Spleen (tissue), 7 donors: ENCODE results near the gene MICALL2.

Experiments used
- POLR2A ChIP-seq, 3 donors: fragments of 450-650 bp; IDR thresholded peaks; one replicate each; pipeline ENCODE4 v1.5.1; 2017; ENCODE audit warnings: antibody characterized with exemption in 3 of 3, mild to moderate bottlenecking in 1 of 3
- TF ChIP-seq, protein P1 (sequence below), 11 experiments: fragments of 200-600 bp in 7 of 11; fragments of 450-650 bp in 4 of 11; sonication (generic) in 4 of 11; IDR thresholded peaks in 8 of 11; conservative IDR thresholded peaks in 3 of 11; 1 replicate in 7 of 11; 2 replicates in 4 of 11; pipeline versions ENCODE4 v1.4.0 to v1.8.0; 2016 to 2021; ENCODE audit warnings: antibody characterized with exemption in 11 of 11, inconsistent platforms in 4 of 11, mild to moderate bottlenecking in 1 of 11
- donor health status: DM: no; HTN: no; CAD: no; lungs with moderate emphysema.
- donor health status: DM: no; HTN: no; CAD: no.
- donor health status: DM: no; HTN: no; CAD: no.

DNA sequence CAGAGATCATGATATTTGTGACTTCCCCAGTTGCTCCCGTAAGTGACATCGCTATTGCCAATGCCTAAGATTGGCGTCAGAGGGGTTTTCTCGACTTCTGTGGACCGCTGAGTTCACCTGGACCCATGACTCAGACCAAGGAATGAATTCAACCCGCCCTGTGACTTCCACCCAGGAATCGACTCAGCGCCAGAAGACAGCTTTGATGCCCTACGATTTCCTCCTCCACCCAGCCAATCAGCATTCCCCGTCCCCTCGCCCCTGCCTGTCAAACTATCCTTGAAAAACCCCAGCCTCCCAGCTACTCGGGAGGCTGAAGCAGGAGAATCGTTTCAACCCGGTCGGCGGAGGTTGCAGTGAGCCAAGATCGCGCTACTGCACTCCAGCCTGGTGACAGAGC is 58.3 kb downstream of the MICALL2 start:
- TF ChIP-seq, protein P1, sequence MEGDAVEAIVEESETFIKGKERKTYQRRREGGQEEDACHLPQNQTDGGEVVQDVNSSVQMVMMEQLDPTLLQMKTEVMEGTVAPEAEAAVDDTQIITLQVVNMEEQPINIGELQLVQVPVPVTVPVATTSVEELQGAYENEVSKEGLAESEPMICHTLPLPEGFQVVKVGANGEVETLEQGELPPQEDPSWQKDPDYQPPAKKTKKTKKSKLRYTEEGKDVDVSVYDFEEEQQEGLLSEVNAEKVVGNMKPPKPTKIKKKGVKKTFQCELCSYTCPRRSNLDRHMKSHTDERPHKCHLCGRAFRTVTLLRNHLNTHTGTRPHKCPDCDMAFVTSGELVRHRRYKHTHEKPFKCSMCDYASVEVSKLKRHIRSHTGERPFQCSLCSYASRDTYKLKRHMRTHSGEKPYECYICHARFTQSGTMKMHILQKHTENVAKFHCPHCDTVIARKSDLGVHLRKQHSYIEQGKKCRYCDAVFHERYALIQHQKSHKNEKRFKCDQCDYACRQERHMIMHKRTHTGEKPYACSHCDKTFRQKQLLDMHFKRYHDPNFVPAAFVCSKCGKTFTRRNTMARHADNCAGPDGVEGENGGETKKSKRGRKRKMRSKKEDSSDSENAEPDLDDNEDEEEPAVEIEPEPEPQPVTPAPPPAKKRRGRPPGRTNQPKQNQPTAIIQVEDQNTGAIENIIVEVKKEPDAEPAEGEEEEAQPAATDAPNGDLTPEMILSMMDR (IDR thresholded peaks at IDR 0.05 in 8 of 11, conservative IDR thresholded peaks at IDR 0.05 in 3 of 11), result no peak
- no peak for TF ChIP-seq POLR2A (IDR thresholded peaks at IDR 0.05)
